AG09309 (cell line): ENCODE results near the gene JUND.
"Not testable (repeated sequence)": the region's sequence is repeated elsewhere in the genome, so short reads cannot be mapped to it uniquely, and the experiment has no call there.

ENCODE experiments used
- DNase-seq: peaks from one replicate; pipeline ENCODE4 v3.0.0-alpha.2; 2010; ENCODE audit warnings: low read depth
- H3K4me3 ChIP-seq: 2 replicates; pipeline ENCODE4 v1.5.1; 2011; ENCODE audit warnings: mild to moderate bottlenecking, low read depth, low read length, moderate library complexity; ENCODE audit not compliant: control insufficient read depth
- TF ChIP-seq, protein P1 (sequence below): IDR thresholded peaks from 2 replicates; pipeline ENCODE4 v1.5.1; 2011; ENCODE audit warnings: mild to moderate bottlenecking, low read depth, low read length, inconsistent platforms; ENCODE audit not compliant: insufficient read depth, control insufficient read depth; ENCODE audit errors: missing control alignments

JUND gene

DNA sequence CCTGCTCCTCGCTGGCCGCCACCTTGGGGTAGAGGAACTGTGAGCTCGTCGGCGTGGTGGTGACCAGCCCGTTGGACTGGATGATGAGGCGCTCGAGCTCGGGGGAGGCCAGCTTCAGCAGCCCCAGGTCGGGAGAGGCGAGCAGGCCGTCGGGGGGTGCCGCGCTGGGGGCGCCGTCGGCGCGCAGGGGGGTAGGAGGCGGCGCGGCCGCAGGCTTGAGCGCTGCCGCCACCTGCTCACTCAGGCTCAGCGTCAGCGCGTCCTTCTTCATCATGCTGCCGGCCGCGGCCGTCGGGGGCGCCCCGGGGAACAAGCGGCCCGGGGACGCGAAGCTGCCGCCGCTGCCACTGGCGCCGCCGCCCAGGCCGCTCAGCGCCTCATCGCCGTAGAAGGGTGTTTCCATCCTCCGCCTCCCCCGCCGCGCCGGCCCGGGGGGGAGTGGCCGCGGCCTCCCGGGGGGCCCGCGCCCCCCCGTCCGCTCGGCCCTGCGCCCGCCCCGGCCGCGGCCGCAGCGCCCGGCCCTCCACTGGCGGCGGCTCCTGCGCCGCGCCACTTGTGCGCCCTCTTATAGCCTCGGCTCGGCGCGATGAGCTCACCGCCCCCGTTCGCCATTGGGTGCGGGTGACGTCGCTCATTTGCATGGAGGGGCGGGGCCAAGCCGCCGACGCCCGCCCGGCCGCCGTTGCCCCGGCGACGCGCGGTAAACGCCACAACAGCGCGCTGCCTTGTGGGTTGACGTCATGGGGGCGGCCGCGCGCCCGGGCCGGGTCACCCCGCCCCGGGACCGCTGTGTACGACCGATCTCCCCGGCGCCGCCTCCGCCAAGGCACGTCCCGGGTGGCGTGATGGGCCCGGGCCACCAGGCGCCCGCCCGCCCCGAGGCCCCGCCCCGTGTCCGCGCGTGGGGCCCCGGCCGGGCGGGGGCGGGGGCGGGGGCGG is at the start of gene JUND:
Gene JUND, minus strand, starts transcription at position 541 of the 939 bp plus-strand sequence. Its CDS starts 138 bp downstream, at position 403.
- TF ChIP-seq, protein P1, sequence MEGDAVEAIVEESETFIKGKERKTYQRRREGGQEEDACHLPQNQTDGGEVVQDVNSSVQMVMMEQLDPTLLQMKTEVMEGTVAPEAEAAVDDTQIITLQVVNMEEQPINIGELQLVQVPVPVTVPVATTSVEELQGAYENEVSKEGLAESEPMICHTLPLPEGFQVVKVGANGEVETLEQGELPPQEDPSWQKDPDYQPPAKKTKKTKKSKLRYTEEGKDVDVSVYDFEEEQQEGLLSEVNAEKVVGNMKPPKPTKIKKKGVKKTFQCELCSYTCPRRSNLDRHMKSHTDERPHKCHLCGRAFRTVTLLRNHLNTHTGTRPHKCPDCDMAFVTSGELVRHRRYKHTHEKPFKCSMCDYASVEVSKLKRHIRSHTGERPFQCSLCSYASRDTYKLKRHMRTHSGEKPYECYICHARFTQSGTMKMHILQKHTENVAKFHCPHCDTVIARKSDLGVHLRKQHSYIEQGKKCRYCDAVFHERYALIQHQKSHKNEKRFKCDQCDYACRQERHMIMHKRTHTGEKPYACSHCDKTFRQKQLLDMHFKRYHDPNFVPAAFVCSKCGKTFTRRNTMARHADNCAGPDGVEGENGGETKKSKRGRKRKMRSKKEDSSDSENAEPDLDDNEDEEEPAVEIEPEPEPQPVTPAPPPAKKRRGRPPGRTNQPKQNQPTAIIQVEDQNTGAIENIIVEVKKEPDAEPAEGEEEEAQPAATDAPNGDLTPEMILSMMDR = no peak
- H3K4me3 ChIP-seq = peak within 1 kb of the TSS; percentile 74
- peak; percentile 89 for DNase-seq

DNA sequence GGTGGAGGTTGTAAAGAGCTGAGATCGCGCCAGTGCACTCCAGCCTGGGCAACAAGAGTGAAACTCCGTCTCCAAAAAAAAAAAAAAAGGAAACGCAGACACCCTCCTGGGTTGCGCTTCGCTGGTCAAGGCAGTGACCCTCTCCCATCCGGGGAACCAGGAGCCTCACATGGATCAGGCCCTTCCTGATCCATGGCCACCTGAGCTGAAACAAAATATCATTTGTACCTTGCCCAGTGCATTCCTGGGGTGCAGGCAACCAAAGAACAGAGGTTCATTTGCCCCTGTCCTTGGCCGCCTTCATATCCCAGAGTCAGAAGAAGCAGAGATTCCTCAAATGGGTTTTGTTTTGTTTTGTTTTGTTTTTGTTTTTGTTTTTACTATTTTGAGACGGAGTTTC is 49.4 kb upstream of the JUND start:
- TF ChIP-seq, protein P1 = no peak
- DNase-seq = no peak
- no peak overlapping the region for H3K4me3 ChIP-seq

DNA sequence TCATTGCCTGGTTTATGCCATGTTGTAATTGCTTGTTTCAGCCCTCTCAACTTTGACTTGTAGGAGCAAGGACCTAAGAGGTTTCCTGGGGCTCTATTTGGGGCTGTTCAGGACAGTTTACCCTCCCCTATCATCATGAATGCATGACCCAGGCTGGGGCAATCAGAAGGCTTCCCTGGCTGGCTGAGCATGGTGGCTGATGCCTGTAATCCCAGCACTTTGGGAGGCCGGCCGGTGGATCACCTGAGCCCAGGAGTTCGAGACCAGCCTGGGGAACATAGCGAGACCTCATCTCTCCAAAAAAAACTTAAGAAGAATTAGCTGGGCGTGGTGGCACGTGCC is 47.6 kb upstream of the JUND start:
- TF ChIP-seq, protein P1 = no peak
- no peak for DNase-seq
- H3K4me3 ChIP-seq = no peak overlapping the region; the same call in 1 of the 2 replicates

DNA sequence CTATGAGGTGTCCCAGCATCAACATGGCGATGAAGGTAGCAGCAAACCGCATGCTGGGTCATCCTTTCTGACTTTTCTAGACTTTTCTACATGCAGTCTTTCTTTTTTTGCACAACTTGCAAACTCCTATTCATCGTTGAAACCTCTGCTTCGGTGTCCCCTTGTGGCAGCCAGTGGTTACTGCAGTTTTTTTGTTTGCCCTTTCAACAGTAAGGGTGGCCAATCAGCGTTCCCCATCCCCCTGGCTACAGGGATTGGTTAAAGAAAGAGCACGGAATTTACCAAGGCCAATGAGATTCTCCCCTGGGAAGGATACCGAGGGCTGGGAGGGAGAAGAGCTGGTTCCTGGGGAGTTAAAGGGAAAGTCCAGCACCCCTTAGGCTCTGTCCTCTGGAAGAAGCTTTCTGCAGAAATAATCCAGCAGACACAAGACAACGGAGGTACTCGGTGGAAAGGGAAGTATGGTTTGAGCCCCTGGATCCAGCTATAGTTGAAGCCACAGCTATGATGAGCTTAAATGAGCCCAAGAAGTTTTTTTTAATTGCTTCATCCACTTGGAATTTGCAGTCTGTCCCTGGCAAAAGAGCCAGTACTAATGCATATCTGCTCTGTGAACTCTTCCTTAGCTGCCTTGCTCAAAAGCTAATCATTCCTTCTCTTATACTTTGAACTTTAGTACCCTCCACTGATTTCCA is 47.1 kb upstream of the JUND start:
- TF ChIP-seq, protein P1 = peak; percentile 87
- DNase-seq = peak; percentile 94
- peak overlapping the region; percentile 21 for H3K4me3 ChIP-seq

DNA sequence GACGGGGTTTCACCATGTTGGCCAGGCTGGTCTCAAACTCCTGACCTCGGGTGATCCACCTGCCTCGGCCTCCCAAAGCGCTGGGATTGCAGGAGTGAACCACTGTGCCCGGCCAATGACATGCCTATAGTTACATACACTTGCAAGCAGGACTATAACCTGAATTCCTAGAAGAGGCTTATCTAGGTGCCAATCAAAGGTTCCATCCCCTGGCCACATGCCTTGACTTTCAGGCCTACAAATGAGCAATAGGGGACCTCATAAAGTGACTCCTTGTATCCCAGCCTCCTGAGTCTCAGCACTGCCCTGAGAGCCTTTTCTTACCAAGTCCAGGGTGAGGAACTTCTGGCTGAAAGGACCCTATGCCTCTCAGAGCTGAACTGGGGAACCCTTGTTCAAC is 45.4 kb upstream of the JUND start:
- no peak for DNase-seq
- no peak overlapping the region for H3K4me3 ChIP-seq
- TF ChIP-seq, protein P1 = no peak

DNA sequence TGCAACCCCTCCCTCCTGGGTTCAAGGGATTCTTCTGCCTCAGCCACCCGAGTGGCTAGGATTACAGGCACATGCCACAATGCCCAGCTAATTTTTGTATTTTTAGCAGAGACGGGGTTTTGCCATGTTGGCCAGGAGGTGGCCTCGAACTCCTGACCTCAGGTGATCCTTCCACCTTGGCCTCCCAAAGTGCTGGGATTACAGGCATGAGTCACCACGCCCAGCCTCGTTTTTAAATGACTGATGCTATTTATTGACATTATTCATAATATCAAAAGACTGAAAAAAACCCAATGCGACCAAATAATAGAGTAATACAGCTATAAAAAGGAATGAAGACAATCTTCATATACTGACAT is 42.9 kb upstream of the JUND start:
- DNase-seq, H3K4me3 ChIP-seq: not testable (repeated sequence)

DNA sequence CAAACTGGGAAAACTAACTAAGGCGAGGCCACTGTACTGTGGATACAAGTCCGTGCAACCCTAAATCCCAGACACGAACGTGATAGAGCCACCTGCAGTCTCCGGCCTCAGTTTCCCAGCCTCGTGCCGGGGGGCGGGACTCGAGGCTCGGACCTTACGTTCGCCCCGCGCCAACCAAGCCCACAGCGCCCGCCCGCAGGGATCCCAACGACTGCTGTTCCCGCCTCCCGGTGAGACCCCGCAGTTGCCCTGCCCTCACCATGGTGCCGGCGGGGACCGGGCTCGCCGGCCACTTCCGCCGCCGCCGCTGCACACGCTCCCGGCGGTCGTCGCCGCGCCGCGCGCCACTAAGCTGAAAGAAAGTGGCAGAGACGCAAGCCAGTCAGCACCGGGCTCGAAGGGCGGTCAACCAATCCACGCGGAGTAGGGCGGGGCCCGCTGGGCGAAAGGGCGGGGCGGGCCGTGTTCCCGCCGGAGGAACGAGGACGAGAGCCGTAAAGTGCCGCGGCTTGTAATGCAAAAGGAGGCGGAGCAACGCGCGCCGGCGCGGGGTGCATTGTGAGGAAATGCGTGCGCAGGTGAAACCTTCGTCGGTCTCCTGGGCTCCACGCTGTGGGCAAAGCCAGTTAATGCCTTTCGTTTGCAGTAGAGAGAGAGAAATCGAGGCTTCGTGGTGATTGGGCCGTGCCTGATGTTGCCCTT is 41.5 kb upstream of the JUND start, which contains the start of gene LSM4:
Gene LSM4, minus strand, starts transcription at position 318 of the 702 bp plus-strand sequence. Its CDS starts 56 bp downstream, at position 262.
- TF ChIP-seq, protein P1 = peak; percentile 37

More for the DNA sequence above, 41.5 kb upstream of the JUND start, which contains the start of gene LSM4:
- peak within 1 kb of the TSS; percentile 79 for H3K4me3 ChIP-seq
- DNase-seq = peak; percentile 71
